Left ventricle myocardium superior (tissue), 1 donor: ENCODE results near the gene ALDH16A1. TPM values are rescaled to one million over a fixed set of nuclear protein-coding genes. Genes with fewer than 3 reads are reported as not detected.
A peak's percentile ranks its signal among the peaks of the same experiment; 100 is the strongest.

ENCODE experiments used
- ATAC-seq: fragments of 200-7000 bp; cut with Tn5 transposase; one replicate; pipeline ENCODE4 v1.9.1; 2020; ENCODE audit warnings: mild to moderate bottlenecking, moderate library complexity
- DNase-seq: peaks from one replicate; pipeline ENCODE4 v3.0.0-alpha.2; 2020
- intact Hi-C: fragments of 100-400 bp; cut with micrococcal nuclease; formaldehyde crosslinking; loops from one replicate; pipeline ENCODE4 v1.11.0; 2022
- total RNA-seq: library from RNA; stranded (reverse); fragmentation: NEBNext Ultra II Directional; extraction: Animal tissue kit (Norgen Biotek cat#: 25700); gene quantifications from one replicate; pipeline ENCODE4 v1.2.1, GENCODE V29; 2021
- donor health status: DM: no; HTN: yes; CAD: no; lungs with severe emphysema.

ALDH16A1 gene
- total RNA-seq, 1 donor from 2014 or later: 11.5 TPM

GRCh38 chr19:49475191-49475917 is 22.3 kb downstream of the ALDH16A1 start:
- intact Hi-C loops: no loop called here
- DNase-seq: no peak
- no peak for ATAC-seq

- intact Hi-C loops: no loop called here
- DNase-seq (peak; percentile 65), ATAC-seq (peak; percentile 28)
Measured at GRCh38 chr19:49475995-49476880, 23.2 kb downstream of the ALDH16A1 start.

GRCh38 chr19:49479975-49480628 is 27.1 kb downstream of the ALDH16A1 start:
- no peak for DNase-seq
- ATAC-seq: no peak
- intact Hi-C loops: no loop called here

- ATAC-seq (no peak), DNase-seq (no peak)
- intact Hi-C loops: no loop called here
Measured at GRCh38 chr19:49481020-49481683, 28.1 kb downstream of the ALDH16A1 start.

- no peak for ATAC-seq
- intact Hi-C loops: no loop called here
- no peak for DNase-seq
Measured at GRCh38 chr19:49486232-49486631, 33.2 kb downstream of the ALDH16A1 start.

GRCh38 chr19:49486710-49487276 is 33.8 kb downstream of the ALDH16A1 start:
- DNase-seq (no peak), ATAC-seq (no peak)
- intact Hi-C loops: no loop called here

- ATAC-seq (peak; percentile 97), DNase-seq (peak; percentile 100)
- intact Hi-C loops: no loop called here
Measured at GRCh38 chr19:49487277-49488045, 34.4 kb downstream of the ALDH16A1 start, which contains the start of gene RPL13A. Gene RPL13A (plus strand): TSS chr19:49487608. CDS start chr19:49487630, 22 bp downstream.

GRCh38 chr19:49488046-49488862 is 35.2 kb downstream of the ALDH16A1 start:
- intact Hi-C loops: no loop called here
- DNase-seq: no peak
- ATAC-seq: no peak

GRCh38 chr19:49488863-49489537 is 36.0 kb downstream of the ALDH16A1 start:
- DNase-seq: no peak

GRCh38 chr19:49489601-49490167 is 36.7 kb downstream of the ALDH16A1 start:
- DNase-seq: no peak
- intact Hi-C loops: no loop called here
- ATAC-seq: no peak

More at GRCh38 chr19:49488863-49489537, 36.0 kb downstream of the ALDH16A1 start:
- intact Hi-C loops: no loop called here
- ATAC-seq: no peak

- DNase-seq (no peak), ATAC-seq (no peak)
- intact Hi-C loops: no loop called here
Measured at GRCh38 chr19:49490287-49491029, 37.4 kb downstream of the ALDH16A1 start.

GRCh38 chr19:49491030-49491803 is 38.2 kb downstream of the ALDH16A1 start:
- DNase-seq (no peak), ATAC-seq (no peak)
- intact Hi-C loops: no loop called here

- ATAC-seq (no peak), DNase-seq (no peak)
- intact Hi-C loops: no loop called here
Measured at GRCh38 chr19:49491804-49492572, 39.0 kb downstream of the ALDH16A1 start.
